Esophagus squamous epithelium (tissue), 5 donors: Measurements from ENCODE around the gene TNFAIP3. TPM values are rescaled to one million over a fixed set of nuclear protein-coding genes. Genes with fewer than 3 reads are reported as not detected.
"Not testable (repeated sequence)": the region's sequence is repeated elsewhere in the genome, so short reads cannot be mapped to it uniquely, and the experiment has no call there.

Experiments used
- DNase-seq: peaks from one replicate; lab custom pipeline; 2025; lab: John Stamatoyannopoulos, UW
- H3K27ac ChIP-seq, 4 donors: fragments of 200-600 bp; sonication (generic); one replicate each; pipeline ENCODE4 v1.5.1; 2016 to 2019; ENCODE audit warnings: mild to moderate bottlenecking in 1 of 4
- H3K27me3 ChIP-seq, 4 donors: fragments of 200-600 bp; sonication (generic); 1 replicate in 3 of 4; 2 replicates in 1 of 4; pipeline versions ENCODE4 v1.5.1 to v1.6.0; 2017 to 2021; ENCODE audit warnings: antibody characterized with exemption in 1 of 4
- H3K36me3 ChIP-seq, 3 donors: fragments of 200-600 bp; sonication (generic); one replicate each; pipeline ENCODE4 v1.5.1; 2016 to 2019
- H3K4me1 ChIP-seq, 3 donors: fragments of 200-600 bp; sonication (generic); one replicate each; pipeline ENCODE4 v1.5.1; 2017 to 2019
- H3K4me3 ChIP-seq, 4 donors: fragments of 200-600 bp; sonication (generic); 1 replicate in 3 of 4; 2 replicates in 1 of 4; pipeline ENCODE4 v1.5.1; 2016 to 2019; ENCODE audit warnings: mild to moderate bottlenecking in 2 of 4, moderate library complexity in 1 of 4
- H3K9me3 ChIP-seq, 3 donors: fragments of 200-600 bp; sonication (generic); one replicate each; pipeline ENCODE4 v1.5.1; 2016 to 2019
- CTCF ChIP-seq, 6 experiments: fragments of 450-650 bp in 4 of 6; fragments of 200-600 bp in 2 of 6; sonication (generic) in 2 of 6; IDR thresholded peaks; one replicate each; pipeline ENCODE4 v1.5.1; 2016 to 2019; ENCODE audit warnings: antibody characterized with exemption in 6 of 6, mild to moderate bottlenecking in 4 of 6, moderate library complexity in 4 of 6
- POLR2A ChIP-seq, 4 donors: fragments of 450-650 bp; IDR thresholded peaks; one replicate each; pipeline ENCODE4 v1.6.1; 2017; ENCODE audit warnings: antibody characterized with exemption in 4 of 4, mild to moderate bottlenecking in 4 of 4, moderate library complexity in 3 of 4
- WGBS, 2 donors: methylation state at CpG; one replicate each; pipeline ENCODE4 v1.1.5; 2018; 5-methylcytosine and 5-hydroxymethylcytosine counted together
- intact Hi-C: fragments of 100-400 bp; cut with DNase I; formaldehyde crosslinking; loops from one replicate; pipeline ENCODE4 v1.15.0; 2022
- total RNA-seq, 4 donors: library from RNA; depleted of rRNA; stranded (reverse); fragments of >200 nt; gene quantifications; one replicate each; pipeline ENCODE4 v1.1.0, GENCODE V29; 2016
- donor health status: DM: yes; HTN: yes; CAD: no.

TNFAIP3 gene
- total RNA-seq, 4 donors from 2014 or later = 4.2 to 21.7 (median 7.7) TPM

GRCh38 chr6:137890983-137891537, 24.0 kb downstream of the TNFAIP3 start:
- 71% methylated on average over 1 of the region's 2 CpGs; no CpG with 5 or more reads in 1 of the 2 donors for WGBS, 2 donors
- H3K9me3 ChIP-seq = no peaks in the 10 kb centered on the region
- no peak overlapping the region for H3K4me3 ChIP-seq
- H3K27ac ChIP-seq = no peak overlapping the region
- H3K4me1 ChIP-seq = peaks cover 0 to 15% (median 0%) of the 10 kb centered on the region in 3 donors
- no peaks in the 10 kb centered on the region for H3K27me3 ChIP-seq
- TF ChIP-seq POLR2A (IDR thresholded peaks at IDR 0.05) (no peak), CTCF (IDR thresholded peaks at IDR 0.05) (no peak)
- no peaks in the 10 kb centered on the region for H3K36me3 ChIP-seq
- no peak for DNase-seq
- intact Hi-C loops = no loop called here

- intact Hi-C loops = no loop called here
- no peak overlapping the region for H3K4me3 ChIP-seq
- 36 to 41% methylated on average over 3 of the region's 3 CpGs for WGBS, 2 donors
- TF ChIP-seq POLR2A (IDR thresholded peaks at IDR 0.05) (no peak), CTCF (IDR thresholded peaks at IDR 0.05) (no peak)
- DNase-seq = no peak
- H3K4me1 ChIP-seq = peaks cover 0 to 15% (median 0%) of the 10 kb centered on the region in 3 donors
- H3K9me3 ChIP-seq = no peaks in the 10 kb centered on the region
- no peak overlapping the region for H3K27ac ChIP-seq
- no peaks in the 10 kb centered on the region for H3K27me3 ChIP-seq
- no peaks in the 10 kb centered on the region for H3K36me3 ChIP-seq
These were observed 25.2 kb downstream of the TNFAIP3 start for GRCh38 chr6:137892271-137892708.

- H3K9me3 ChIP-seq = no peaks in the 10 kb centered on the region
- intact Hi-C loops = no loop called here
- H3K27ac ChIP-seq = no peak overlapping the region
- H3K4me1 ChIP-seq = peaks cover 0 to 15% (median 0%) of the 10 kb centered on the region in 3 donors
- 88 to 89% methylated on average over 3 of the region's 3 CpGs for WGBS, 2 donors
- no peak overlapping the region for H3K4me3 ChIP-seq
- H3K27me3 ChIP-seq = no peaks in the 10 kb centered on the region
- no peak for DNase-seq
- no peaks in the 10 kb centered on the region for H3K36me3 ChIP-seq
- TF ChIP-seq POLR2A (IDR thresholded peaks at IDR 0.05) = no peak
- TF ChIP-seq CTCF (IDR thresholded peaks at IDR 0.05) = no peak
These were observed 26.1 kb downstream of the TNFAIP3 start for GRCh38 chr6:137893181-137893580.

GRCh38 chr6:137893726-137894125, 26.7 kb downstream of the TNFAIP3 start:
- Histone ChIP-seq H3K9me3 (no peaks in the 10 kb centered on the region), H3K4me1 (peaks cover 0 to 15% (median 0%) of the 10 kb centered on the region in 3 donors), H3K27me3 (no peaks in the 10 kb centered on the region), H3K4me3 (no peak overlapping the region), H3K36me3 (no peaks in the 10 kb centered on the region), H3K27ac (no peak overlapping the region)
- no peak for TF ChIP-seq POLR2A (IDR thresholded peaks at IDR 0.05)
- no peak for TF ChIP-seq CTCF (IDR thresholded peaks at IDR 0.05)
- 85 to 86% methylated on average over 2 of the region's 2 CpGs for WGBS, 2 donors
- no peak for DNase-seq
- intact Hi-C loops = no loop called here

- H3K27me3 ChIP-seq, DNase-seq, intact Hi-C loops, H3K27ac ChIP-seq, H3K36me3 ChIP-seq, H3K4me3 ChIP-seq, H3K9me3 ChIP-seq: not testable (repeated sequence)
- H3K4me1 ChIP-seq = peaks cover 0 to 15% (median 0%) of the 10 kb centered on the region in 3 donors
- 67 to 70% methylated on average over 8 of the region's 8 CpGs for WGBS, 2 donors
These were observed 27.3 kb downstream of the TNFAIP3 start for GRCh38 chr6:137894378-137894777.
